Stimulated activated CD8-positive, alpha-beta memory T cell treated with anti-CD3 and anti-CD28 coated beads, Interleukin-7, amount 100 ng/mL, for 1 hour (primary cell): ENCODE data around the gene SCGB1D4.

Experiments used
- DNase-seq, 2 donors: peaks; one replicate each; pipeline ENCODE4 v3.0.0-alpha.2; 2020; ENCODE audit warnings: low read depth in 2 of 2

SCGB1D4 gene

GRCh38 chr11:62273789-62274275 is 25.0 kb downstream of the SCGB1D4 start:
- DNase-seq: no peak

DNA sequence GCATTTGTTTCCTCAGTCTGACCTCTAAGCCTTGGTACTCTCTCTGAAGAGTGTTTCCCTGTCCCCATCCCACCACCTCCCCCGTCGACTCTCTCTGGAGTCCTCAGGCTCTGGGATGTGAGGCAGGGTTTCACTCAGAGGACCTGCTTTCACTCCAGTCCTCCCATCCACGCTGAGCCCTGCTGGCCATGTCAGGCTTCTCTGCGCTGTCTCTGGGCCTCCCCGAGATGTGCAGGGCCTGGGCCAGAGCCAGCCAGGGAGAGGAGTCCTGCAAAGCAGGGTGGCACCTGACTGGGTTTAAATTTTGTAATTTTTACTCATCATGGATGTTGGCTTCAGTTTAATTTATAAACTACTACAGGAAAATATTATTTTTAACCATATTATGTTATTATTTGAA is 25.6 kb downstream of the SCGB1D4 start:
- no peak for DNase-seq

- DNase-seq: no peak
Observed at GRCh38 chr11:62269654-62270278, 29.1 kb downstream of the SCGB1D4 start, which contains the start of gene SCGB2A2. TSS of gene SCGB2A2 (plus strand) at chr11:62270158. CDS start at chr11:62270217, 59 bp downstream.

DNA sequence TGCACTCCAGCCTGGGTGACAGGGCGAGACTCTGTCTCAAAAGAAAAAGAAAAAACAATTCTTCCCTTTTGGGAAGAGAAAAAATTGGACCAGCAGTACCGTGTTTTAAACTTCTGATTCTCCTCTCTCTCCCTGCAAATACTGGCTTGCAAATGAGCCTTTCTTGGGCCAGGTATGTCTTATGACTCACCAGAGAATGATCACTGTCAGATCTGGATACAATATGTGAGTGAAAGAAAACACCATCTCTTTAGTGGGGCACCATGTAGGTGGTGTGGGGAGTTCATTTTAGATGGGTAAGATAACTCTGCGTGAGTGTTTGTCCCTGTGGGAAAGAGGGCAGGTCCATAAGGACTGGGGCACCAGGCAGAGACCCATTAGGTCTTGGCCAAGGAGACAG is 31.3 kb downstream of the SCGB1D4 start:
- no peak for DNase-seq

DNA sequence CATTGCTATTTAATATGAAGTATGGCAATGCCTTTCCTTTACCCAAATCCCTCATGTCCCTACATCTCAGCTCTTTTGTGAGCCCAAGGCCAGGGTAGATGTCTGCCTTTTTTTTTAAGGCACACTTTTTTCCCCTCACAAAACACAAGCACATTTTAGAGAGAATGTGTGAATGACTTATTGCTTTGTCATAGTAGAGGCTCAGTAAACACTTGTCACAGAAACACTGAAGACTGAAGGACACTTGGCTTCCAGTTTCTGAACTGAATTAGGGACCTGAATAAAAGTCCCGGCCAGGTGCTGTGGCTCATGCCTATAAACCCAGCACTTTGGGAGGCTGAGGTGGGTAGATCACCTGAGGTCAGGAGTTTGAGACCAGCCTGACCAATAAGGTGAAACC is 31.8 kb downstream of the SCGB1D4 start:
- no peak for DNase-seq

DNA sequence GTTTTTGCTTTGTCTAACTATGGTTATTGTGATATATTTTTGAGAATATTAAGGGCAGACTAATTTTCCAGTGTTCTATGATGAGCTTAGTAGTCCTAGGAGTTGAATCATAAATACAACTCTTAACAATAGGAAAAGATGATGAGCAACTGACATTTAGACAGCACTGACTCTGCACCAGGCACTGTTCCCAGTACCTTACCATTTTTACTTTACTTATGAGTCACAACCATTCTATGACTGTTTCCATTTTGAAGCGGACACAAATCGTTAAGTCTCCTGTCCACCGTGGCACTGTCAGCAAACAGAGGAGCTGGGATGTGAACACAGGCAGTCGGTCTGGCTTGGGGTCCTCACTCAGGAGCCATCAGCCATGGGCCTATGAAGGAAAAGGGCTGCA is 32.3 kb downstream of the SCGB1D4 start:
- DNase-seq: no peak

- no peak for DNase-seq
Observed at GRCh38 chr11:62264004-62264403, 34.9 kb downstream of the SCGB1D4 start.

- DNase-seq: no peak
Observed at GRCh38 chr11:62260261-62260953, 38.5 kb downstream of the SCGB1D4 start.

DNA sequence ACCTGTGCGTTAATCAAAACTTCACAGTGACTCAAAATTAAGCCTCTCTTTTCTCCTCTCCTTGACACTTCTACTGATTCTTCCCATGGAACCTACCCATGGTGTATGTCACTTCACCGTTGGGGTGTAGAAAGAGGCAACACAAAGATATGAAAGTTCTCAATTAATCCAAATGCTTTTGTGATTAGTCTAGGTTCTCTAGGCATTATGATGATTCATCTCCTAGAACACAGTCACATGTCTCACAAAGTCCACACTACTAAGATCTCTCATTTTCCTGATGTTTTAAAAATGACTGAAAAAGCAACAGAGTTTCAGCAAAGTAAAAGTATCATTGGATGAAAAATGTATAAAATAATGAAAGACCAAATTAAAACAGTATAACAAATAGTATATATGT is 42.6 kb downstream of the SCGB1D4 start:
- no peak for DNase-seq

GRCh38 chr11:62253999-62254542 is 44.8 kb downstream of the SCGB1D4 start:
- no peak for DNase-seq

- DNase-seq: no peak
Observed at GRCh38 chr11:62251698-62252097, 47.2 kb downstream of the SCGB1D4 start.
